ENCODE results near the gene RAPSN. TPM values are rescaled to one million over a fixed set of nuclear protein-coding genes. Genes with fewer than 3 reads are reported as not detected.

The RAPSN gene
- polyA plus RNA-seq, 3 donors = 1.2 TPM; not detected in 2

DNA sequence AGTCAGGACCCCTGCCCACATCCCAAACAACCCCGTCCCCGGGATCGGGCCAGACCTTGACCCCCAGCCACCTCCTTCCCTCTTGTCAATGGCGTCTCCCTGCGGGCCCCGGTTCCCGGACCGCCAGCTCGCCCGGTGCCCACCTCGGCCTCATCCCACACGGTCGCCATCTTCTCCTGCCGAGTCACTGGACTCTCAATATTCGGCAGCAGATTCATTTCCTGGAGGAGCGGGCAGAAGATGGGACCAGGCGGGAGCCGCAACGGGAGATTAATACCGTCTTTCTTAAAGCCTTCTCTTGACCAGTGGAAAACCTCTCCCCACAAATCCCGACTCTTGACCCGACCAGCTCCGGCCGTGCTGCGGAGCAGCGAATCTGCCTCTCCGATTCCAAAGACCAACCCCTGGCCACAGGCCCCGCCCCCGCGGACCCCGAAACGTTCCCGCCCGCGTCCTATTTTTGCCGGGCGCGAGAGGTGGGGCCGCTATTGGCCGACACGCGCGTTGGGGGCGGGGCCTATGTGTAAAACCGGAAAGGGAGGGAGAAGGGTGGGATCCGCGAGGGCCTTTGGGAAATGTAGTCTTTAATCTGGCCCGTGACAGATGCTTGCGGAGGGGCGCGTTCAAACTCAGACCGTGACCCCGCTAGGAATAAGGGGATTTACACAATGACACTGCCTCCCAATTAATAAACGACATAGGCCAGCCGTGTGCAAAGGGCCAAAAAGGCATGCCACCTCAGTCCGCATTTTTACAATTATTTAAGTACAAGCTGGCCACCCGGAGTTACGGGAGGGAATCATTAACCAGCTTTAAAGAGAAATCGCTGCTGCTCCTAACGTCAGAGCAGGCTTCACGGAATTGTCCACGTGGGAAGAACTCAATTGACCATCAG lies 22.6 kb downstream of the RAPSN start, which contains the start of gene PSMC3:
Gene PSMC3 (minus strand): TSS at position 378 of the 895 bp plus-strand sequence. CDS start 160 bp downstream, at position 218.
- TF ChIP-seq, protein P1, sequence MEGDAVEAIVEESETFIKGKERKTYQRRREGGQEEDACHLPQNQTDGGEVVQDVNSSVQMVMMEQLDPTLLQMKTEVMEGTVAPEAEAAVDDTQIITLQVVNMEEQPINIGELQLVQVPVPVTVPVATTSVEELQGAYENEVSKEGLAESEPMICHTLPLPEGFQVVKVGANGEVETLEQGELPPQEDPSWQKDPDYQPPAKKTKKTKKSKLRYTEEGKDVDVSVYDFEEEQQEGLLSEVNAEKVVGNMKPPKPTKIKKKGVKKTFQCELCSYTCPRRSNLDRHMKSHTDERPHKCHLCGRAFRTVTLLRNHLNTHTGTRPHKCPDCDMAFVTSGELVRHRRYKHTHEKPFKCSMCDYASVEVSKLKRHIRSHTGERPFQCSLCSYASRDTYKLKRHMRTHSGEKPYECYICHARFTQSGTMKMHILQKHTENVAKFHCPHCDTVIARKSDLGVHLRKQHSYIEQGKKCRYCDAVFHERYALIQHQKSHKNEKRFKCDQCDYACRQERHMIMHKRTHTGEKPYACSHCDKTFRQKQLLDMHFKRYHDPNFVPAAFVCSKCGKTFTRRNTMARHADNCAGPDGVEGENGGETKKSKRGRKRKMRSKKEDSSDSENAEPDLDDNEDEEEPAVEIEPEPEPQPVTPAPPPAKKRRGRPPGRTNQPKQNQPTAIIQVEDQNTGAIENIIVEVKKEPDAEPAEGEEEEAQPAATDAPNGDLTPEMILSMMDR (IDR thresholded peaks at IDR 0.05) = no peak
- peaks cover 23 to 38% of the 10 kb centered on the region in 2 donors for H3K36me3 ChIP-seq (replicated peaks in 1 of 2; ENCODE audit: control insufficient read depth in 1 of 2, insufficient read depth in 2 of 2, low read length in 2 of 2)
- peak within 1 kb of the TSS; percentile 89 to 99 (median 96) for H3K4me3 ChIP-seq (replicated peaks in 1 of 3; ENCODE audit: low read depth in 2 of 3, low read length in 3 of 3)
- peak within 1 kb of the TSS; percentile 61 to 95 for H3K27ac ChIP-seq (ENCODE audit: low read depth in 1 of 2, low read length in 2 of 2)
- peak within 1 kb of the TSS; percentile 89 for H2AFZ ChIP-seq (ENCODE audit: insufficient read depth, low read depth, low read length, poor library complexity, severe bottlenecking)
- under 1% methylated on average over 54 of the region's 62 CpGs for WGBS (ENCODE audit: insufficient coverage)
- H3K9me3 Mint-ChIP-seq = no peaks in the 10 kb centered on the region
- peaks cover 13 to 20% of the 10 kb centered on the region in 2 donors for H3K4me1 ChIP-seq (ENCODE audit: control insufficient read depth in 1 of 2, insufficient read depth in 2 of 2, low read length in 2 of 2)
- peak within 1 kb of the TSS; percentile 99 for H3K4me3 Mint-ChIP-seq
- no peaks in the 10 kb centered on the region for H3K27me3 ChIP-seq (ENCODE audit: control insufficient read depth in 2 of 2, insufficient read depth in 2 of 2, low read length in 2 of 2)
- peaks cover 23% of the 10 kb centered on the region for H3K79me2 ChIP-seq (ENCODE audit: insufficient read depth, low read length)
- peak within 1 kb of the TSS; percentile 82 for H3K4me2 ChIP-seq (replicated peaks; ENCODE audit: extremely low read depth, low read length, poor library complexity, severe bottlenecking)
- no peaks in the 10 kb centered on the region for H3K9me3 ChIP-seq (replicated peaks in 1 of 2; ENCODE audit: control insufficient read depth in 1 of 2, insufficient read depth in 1 of 2, low read length in 2 of 2)
- peak; percentile 92 to 96 (median 94) for DNase-seq
- H3K4me1 Mint-ChIP-seq = peaks cover 15% of the 10 kb centered on the region
- H3K36me3 Mint-ChIP-seq = peaks cover 30 to 39% of the 10 kb centered on the region in 2 donors
- H3K27me3 Mint-ChIP-seq (ENCODE audit: low read depth in 3 of 3) = peaks cover 0 to 4% (median 1%) of the 10 kb centered on the region in 3 donors
- peak within 1 kb of the TSS; percentile 92 for H3K9ac ChIP-seq (ENCODE audit: insufficient read depth, low read length, poor library complexity, severe bottlenecking)
- H3K27ac Mint-ChIP-seq = peak within 1 kb of the TSS; percentile 90 to 99 (median 97)
- H4K20me1 ChIP-seq (ENCODE audit: insufficient read depth, low read length) = no peaks in the 10 kb centered on the region
- intact Hi-C loops (cut with micrococcal nuclease) = loop anchor here (1.0 to 5.0 kb wide), 4 partner anchors 18 to 249 kb away; partner anchors contain the start of genes ARFGAP2 (in 1 of the 2), KBTBD4 (in 1 of the 2), NDUFS3 (in 1 of the 2) and SLC39A13 (in 1 of the 2)

DNA sequence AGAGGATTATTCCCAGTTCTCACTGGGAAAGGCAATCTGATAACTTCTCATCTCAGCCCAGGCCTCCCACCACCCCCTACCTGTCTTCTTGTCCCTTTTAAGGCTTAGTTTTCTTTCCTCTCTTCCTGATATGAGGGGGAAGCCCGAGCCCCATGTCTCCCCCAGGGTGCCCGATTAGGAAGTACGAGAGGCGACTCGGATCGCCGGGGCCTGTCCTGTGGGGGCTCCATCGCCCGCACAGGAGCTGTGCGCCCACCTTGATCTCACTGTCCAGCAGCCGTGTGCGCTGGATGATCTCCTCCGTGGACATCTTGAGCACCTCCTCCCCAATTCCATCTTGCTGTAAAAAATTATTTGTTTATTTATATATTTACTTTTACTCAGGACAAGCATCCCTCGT lies 23.3 kb downstream of the RAPSN start:
- H3K9me3 ChIP-seq (replicated peaks in 1 of 2; ENCODE audit: control insufficient read depth in 1 of 2, insufficient read depth in 1 of 2, low read length in 2 of 2) = no peaks in the 10 kb centered on the region
- peak overlapping the region; percentile 82 for H3K4me2 ChIP-seq (replicated peaks; ENCODE audit: extremely low read depth, low read length, poor library complexity, severe bottlenecking)
- Mint-ChIP-seq H3K4me3 (peak overlapping the region; percentile 99), H3K9me3 (no peaks in the 10 kb centered on the region), H3K36me3 (peaks cover 34 to 46% of the 10 kb centered on the region in 2 donors), H3K4me1 (peaks cover 15% of the 10 kb centered on the region), H3K27ac (peak overlapping the region in 6 of 7 donors; percentile 96 to 99 (median 98)), H3K27me3 (ENCODE audit: low read depth in 3 of 3) (peaks cover 0 to 3% (median 1%) of the 10 kb centered on the region in 3 donors)
- H2AFZ ChIP-seq (ENCODE audit: insufficient read depth, low read depth, low read length, poor library complexity, severe bottlenecking) = peak overlapping the region; percentile 89
- no peak for DNase-seq
- no peaks in the 10 kb centered on the region for H4K20me1 ChIP-seq (ENCODE audit: insufficient read depth, low read length)
- peaks cover 28 to 45% of the 10 kb centered on the region in 2 donors for H3K36me3 ChIP-seq (replicated peaks in 1 of 2; ENCODE audit: control insufficient read depth in 1 of 2, insufficient read depth in 2 of 2, low read length in 2 of 2)
- H3K4me3 ChIP-seq (replicated peaks in 1 of 3; ENCODE audit: low read depth in 2 of 3, low read length in 3 of 3) = peak overlapping the region; percentile 89 to 99 (median 96)
- intact Hi-C loops (cut with micrococcal nuclease) = loop anchor here (1.0 to 5.0 kb wide), 4 partner anchors 17 to 248 kb away; partner anchors contain the start of genes ARFGAP2 (in 1 of the 2), KBTBD4 (in 1 of the 2), NDUFS3 (in 1 of the 2) and SLC39A13 (in 1 of the 2)
- H3K27ac ChIP-seq (ENCODE audit: low read depth in 1 of 2, low read length in 2 of 2) = peak overlapping the region; percentile 61 to 95
- WGBS (ENCODE audit: insufficient coverage) = 0% methylated on average over 1 of the region's 14 CpGs
- TF ChIP-seq, protein P1 (IDR thresholded peaks at IDR 0.05) = no peak
- peaks cover 13 to 20% of the 10 kb centered on the region in 2 donors for H3K4me1 ChIP-seq (ENCODE audit: control insufficient read depth in 1 of 2, insufficient read depth in 2 of 2, low read length in 2 of 2)
- peak overlapping the region; percentile 92 for H3K9ac ChIP-seq (ENCODE audit: insufficient read depth, low read length, poor library complexity, severe bottlenecking)
- peaks cover 23% of the 10 kb centered on the region for H3K79me2 ChIP-seq (ENCODE audit: insufficient read depth, low read length)
- H3K27me3 ChIP-seq (ENCODE audit: control insufficient read depth in 2 of 2, insufficient read depth in 2 of 2, low read length in 2 of 2) = no peaks in the 10 kb centered on the region
